Amygdala (tissue), 56 donors: Measurements from ENCODE around the gene KCNIP2.

Experiments
- DNase-seq, 56 donors: peaks; one replicate each; lab custom pipeline; 2025; lab: John Stamatoyannopoulos, UW

KCNIP2 gene

GRCh38 chr10:101829561-101830315 is 13.9 kb downstream of the KCNIP2 start:
- peak in 1 of 56 donors; percentile 53 for DNase-seq

GRCh38 chr10:101828766-101829551 is 14.6 kb downstream of the KCNIP2 start:
- DNase-seq: no peak

DNA sequence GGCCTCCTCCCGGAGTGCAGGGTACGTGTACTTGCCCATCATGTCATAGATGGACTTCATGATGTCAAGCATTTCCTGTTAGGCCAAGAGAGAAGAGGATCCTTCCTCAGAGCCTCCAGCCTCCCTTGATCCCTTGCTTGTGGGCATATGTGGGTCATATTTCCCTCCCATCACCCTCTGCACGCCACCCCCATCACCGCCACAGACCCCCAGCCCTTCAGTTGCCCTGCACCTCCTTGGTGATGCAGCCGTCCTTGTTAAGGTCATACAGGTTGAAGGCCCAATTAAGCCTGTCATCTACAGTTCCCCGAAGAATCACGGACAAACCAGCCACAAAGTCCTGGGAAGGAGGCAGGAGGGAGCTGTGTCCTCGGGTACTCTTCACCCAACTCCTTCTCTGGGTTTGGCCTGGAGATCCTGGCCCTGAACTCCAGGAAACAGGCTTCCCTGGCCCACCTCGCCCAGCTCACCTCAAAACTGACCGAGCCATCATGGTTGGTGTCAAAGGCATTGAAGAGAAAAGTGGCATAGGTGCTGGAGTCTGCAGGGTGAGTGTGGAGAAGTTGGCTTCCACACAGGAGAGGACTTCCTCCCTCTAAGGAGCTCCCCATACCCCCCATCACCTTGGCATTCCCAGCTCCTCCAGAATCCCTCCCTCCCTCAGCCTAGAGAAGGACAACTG is 15.5 kb downstream of the KCNIP2 start:
- no peak for DNase-seq

DNA sequence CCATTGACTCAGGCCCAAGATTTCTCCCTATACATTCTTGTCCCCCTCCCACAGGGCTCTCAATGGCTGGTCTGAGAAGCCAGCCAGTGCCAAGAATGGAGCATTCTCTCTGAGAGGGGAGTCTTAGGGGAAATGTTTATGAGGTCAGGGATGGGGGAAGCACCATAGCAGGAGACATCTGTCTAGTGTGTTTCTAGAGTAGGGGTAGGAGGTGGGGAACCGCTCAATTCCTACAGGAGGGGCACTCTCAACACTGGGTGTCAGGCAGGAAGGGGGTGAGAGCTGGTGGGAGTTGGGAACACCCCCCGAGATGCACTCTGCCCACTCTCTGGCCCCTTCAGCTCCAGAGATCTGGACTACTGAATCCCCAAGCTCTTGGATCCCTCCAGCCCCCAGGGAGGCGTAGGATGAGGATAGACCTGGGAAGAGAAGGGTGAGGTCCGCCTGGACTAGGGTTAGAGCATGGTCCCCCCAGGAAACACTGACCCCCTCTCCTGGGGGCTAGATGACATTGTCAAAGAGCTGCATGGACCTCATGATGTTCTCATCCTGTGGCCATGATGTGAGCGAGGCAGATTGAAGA is 16.7 kb downstream of the KCNIP2 start:
- no peak for DNase-seq

DNA sequence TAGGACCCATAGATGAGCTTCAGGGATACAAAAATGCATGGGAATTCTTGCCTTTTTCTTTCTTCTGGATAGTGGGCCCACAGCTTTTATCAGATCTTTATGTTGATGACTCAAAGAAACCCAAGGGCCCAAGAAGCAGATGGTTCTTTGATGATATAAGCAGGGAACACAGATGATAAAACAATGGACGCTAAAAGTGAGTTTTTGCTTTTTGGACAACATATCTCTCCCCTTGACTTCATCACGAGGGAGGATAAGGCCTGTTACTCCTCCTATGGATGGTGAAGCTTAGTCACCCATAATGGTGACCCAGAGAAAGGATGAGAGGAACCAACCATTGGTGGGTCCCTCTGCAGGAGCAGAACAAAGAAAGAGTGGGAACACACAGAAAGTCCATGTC is 18.9 kb downstream of the KCNIP2 start:
- no peak for DNase-seq

- DNase-seq: peak in 5 of 56 donors; percentile 49 to 64 (median 53)
These were observed 24.5 kb downstream of the KCNIP2 start for GRCh38 chr10:101818872-101819633.

GRCh38 chr10:101818119-101818871 is 25.3 kb downstream of the KCNIP2 start, which contains the start of gene OGA:
TSS of gene OGA (minus strand) at chr10:101818444. CDS start at chr10:101818022, 422 bp downstream.
- DNase-seq: peak; percentile 83 to 100 (median 96)

DNA sequence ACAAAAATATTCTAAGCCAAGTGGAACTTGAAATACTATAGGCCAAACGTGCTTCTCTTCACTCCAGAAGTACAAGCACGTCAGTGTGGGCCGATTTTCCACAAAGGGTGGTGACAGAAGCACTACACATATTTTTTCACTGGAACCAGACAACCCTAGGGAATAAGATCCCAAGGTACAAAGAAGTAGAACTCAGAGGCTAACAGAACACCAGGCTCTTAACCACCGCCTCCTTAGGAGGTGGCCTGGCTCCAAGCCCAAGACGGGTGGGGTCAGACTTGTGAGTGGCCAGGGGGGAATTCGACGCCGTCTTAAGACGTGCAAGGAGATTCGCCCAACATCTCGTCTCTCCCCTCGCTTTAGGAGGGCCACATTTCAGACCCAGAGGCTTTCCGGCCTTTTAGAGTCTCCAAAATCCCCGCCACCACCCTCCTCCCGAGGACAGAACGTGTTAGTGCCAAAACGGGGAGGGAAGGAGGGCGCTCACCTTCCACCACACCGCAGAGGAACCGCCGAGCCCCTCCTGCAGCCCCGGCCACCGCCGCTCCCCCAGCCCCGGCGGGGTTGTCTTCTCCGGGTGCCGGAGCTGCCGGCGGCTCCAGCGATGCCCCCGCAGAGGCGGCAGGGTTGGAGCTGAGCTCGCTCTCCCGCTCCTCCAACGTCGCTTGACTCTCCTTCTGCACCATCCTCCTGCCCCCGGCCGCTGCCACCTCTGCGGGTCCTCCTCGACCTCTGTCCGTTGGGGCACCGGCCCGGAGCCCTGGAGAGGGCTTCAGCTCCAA is 26.1 kb downstream of the KCNIP2 start:
- DNase-seq: peak in 33 of 56 donors; percentile 12 to 70 (median 53)

GRCh38 chr10:101816913-101817336 is 26.7 kb downstream of the KCNIP2 start:
- no peak for DNase-seq

- DNase-seq: no peak
These were observed 27.2 kb downstream of the KCNIP2 start for GRCh38 chr10:101816376-101816775.

DNA sequence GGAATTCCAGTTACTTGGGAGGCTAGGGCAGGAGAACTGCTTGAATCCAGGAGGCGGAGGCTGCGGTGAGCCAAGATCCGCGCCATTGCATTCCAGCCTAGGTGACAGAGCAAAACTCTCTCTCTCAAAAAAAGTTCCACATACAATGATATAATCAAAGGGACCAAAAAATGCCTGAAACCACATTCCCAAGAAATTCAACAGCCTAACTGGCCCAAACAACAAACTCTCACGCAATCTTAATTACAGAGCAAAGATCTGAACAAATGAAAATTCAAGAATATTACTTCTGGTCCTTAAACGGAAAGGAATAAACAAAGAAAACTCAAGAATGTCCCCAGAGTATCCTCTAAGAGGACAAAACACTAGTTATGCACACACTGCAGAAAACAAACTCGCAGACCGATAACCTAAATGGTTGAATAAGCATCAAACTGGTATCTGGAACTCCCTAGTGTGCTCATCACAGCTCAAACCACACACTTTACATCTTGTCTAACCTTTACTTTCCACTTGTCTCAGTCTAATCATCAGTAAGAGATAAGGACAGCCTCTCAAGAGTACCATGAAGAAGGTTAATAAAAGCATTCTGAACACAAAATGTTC is 29.0 kb downstream of the KCNIP2 start:
- DNase-seq: no peak

DNA sequence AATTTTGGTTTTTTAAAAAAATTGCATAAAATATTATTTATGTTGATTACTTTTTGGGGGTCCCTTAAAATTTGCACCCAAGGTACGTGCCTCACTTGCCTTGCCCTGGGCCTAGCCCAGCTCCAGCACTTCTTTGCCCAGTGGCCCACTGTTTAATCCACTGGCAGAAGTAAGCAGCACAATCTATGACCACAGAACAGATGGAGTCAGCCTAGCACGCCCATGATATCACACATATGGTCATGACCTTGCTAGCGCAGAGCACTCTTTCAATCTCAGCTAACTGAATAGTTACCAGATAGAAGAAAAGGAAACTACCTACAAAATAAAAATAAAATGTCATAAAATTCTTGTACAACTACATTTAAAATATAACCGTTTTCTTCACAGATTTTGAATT is 31.0 kb downstream of the KCNIP2 start:
- no peak for DNase-seq

- DNase-seq: peak in 2 of 56 donors; percentile 15 to 20
These were observed 36.4 kb downstream of the KCNIP2 start for GRCh38 chr10:101807158-101807557.

GRCh38 chr10:101803511-101803910 is 40.1 kb downstream of the KCNIP2 start:
- no peak for DNase-seq

DNA sequence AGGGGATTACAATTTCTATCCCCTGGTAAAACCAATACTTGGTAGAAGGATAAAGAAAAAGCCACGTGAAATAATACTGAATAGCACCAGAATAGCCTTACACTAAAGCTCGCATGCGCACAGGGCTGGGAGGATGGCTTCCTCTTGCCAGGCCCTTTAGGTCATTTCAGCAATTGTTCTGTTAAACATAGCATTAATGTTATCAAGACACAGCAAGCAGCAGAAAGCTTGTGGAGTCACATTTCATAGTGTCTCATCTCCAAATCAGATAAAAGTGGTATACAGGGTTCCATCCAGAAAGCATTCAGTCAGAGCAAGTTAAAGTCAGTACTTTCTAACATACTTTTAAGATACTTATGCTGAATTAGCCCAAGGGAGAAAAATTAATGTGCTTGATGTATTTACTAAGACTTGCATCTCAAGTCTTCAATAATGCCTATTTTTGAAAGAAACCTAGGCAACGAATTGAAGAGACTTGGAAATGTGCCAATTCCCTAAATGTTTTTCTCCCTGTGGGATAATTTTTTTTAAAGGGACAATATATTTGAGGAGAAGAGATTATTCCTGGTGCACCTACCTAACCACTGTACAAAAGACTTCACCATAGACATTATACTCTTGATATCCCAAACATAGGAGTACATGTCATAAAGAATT is 46.1 kb downstream of the KCNIP2 start:
- no peak for DNase-seq

DNA sequence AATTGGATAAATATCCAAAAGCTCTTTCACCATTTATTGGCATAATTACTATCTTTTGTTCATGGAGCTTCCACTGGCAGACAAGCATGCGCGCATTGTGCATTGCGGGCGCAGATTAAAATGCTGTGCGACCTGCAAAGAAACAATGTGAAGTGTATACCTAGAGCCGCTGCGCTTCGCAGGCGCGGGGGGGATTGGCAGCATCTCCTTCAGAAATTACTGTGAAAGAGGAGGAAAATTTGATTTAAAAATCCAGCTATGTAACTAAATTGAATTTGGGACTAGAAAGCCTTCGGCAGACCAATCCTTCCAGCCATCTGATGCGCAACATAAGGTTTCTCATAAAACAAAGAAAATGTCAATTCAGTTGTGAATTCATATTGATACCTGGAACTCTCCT is 50.1 kb downstream of the KCNIP2 start:
- DNase-seq: no peak

DNA sequence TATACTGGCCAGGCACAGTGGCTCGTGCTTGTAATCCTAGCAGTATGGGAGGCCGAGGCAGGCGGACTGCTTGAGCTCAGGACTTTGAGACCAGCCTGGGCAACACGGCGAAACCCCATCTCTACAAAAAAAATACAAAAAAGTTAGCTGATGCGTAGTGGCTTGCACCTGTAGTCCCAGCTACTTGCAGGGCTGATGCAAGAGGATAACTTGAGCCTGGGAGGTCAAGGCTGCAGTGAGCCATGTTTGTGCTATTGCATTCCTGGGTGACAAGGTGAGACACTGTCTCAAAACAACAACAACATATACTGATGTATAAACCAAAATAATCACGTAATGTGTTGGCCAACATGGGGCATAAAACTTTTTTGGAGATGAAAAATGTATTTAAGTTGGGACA is 53.9 kb downstream of the KCNIP2 start:
- DNase-seq: no peak
